ENCODE data around the gene NXN. TPM values are rescaled to one million over a fixed set of nuclear protein-coding genes. Genes with fewer than 3 reads are reported as not detected.

Gene NXN
- total RNA-seq, 1 donor from 2014 or later, result 53.1 TPM

DNA sequence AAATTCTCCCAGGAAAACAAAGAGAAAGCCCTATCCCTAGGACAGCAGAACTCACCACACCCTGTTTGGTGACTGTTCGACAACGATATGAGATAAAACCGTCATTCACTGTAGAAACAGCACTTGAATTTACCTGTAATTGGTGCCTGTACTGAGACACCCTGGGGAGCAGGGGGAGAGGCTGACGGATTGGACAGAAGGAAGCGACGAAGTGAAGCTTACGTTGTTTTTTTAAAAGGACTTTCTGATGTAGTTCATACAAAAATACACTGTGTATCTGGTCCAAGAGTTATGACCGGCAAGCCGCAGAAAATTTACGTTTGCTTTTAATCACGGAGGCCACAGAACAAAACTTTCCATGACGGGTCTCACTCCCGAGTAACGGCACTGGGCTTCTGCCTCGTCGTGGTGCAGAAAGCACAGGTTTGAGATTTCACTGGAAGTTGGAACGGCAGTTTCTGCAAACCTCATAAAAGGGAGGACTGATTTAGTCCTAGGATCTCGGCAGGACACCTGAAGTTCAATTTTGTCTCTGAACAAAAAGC is 9.7 kb downstream of the NXN start:
- Mint-ChIP-seq H3K9me3 (ENCODE audit: low read depth) (no peaks in the 10 kb centered on the region), H3K36me3 (ENCODE audit: insufficient read depth) (peaks cover 2% of the 10 kb centered on the region), H3K4me3 (ENCODE audit: low read depth) (no peak overlapping the region), H3K4me1 (ENCODE audit: low read depth) (peaks cover 38% of the 10 kb centered on the region), H3K27me3 (no peaks in the 10 kb centered on the region), H3K27ac (peak overlapping the region; percentile 86)
- TF ChIP-seq, protein P1, sequence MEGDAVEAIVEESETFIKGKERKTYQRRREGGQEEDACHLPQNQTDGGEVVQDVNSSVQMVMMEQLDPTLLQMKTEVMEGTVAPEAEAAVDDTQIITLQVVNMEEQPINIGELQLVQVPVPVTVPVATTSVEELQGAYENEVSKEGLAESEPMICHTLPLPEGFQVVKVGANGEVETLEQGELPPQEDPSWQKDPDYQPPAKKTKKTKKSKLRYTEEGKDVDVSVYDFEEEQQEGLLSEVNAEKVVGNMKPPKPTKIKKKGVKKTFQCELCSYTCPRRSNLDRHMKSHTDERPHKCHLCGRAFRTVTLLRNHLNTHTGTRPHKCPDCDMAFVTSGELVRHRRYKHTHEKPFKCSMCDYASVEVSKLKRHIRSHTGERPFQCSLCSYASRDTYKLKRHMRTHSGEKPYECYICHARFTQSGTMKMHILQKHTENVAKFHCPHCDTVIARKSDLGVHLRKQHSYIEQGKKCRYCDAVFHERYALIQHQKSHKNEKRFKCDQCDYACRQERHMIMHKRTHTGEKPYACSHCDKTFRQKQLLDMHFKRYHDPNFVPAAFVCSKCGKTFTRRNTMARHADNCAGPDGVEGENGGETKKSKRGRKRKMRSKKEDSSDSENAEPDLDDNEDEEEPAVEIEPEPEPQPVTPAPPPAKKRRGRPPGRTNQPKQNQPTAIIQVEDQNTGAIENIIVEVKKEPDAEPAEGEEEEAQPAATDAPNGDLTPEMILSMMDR (IDR thresholded peaks at IDR 0.05; ENCODE audit: unreplicated experiment), result no peak
- DNase-seq (ENCODE audit: low spot score, unreplicated experiment), result no peak

DNA sequence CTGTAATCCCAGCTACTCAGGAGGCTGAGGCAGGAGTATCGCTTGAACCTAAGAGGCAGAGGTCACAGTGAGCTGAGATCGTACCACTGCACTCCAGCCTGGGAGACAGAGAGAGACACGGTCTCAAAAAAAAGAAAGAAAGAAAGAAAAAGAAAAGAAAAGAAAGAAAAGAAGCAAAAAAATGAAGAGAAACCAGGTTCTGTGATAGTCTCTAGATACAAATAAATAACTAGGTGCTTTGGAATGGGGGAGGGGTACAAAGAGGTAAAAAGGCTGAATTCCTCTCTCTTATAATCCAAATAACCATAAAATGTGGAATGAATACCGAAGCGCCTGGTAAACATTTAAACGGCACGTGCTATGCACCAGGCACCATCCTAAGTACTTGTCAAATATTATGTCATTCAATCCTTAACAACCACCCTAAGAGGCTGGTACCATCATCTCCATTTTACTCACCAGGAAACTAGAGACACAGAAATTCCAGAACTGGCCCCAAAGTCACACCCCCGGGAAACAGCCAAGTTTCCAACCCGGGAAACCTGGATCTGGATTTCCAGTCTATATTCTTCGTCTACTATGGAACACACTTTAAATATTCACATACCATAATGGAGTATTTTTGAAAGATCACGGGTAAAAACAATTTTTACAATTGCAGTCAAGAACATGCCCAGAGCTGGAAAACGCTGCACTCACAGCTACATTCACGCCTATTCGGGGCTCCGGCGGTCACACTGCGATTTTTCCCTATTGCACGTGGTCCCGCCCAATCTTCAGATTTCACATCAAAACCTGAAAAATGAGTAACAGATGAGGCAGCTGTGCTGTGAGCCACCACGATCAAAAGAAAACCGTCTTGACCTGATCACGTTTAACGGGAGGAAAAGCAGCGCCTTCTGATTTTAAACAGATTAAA is 10.5 kb downstream of the NXN start:
- Mint-ChIP-seq H3K4me3 (ENCODE audit: low read depth) (no peak overlapping the region), H3K27ac (peak overlapping the region; percentile 68), H3K4me1 (ENCODE audit: low read depth) (peaks cover 46% of the 10 kb centered on the region), H3K27me3 (no peaks in the 10 kb centered on the region), H3K36me3 (ENCODE audit: insufficient read depth) (peaks cover 2% of the 10 kb centered on the region), H3K9me3 (ENCODE audit: low read depth) (no peaks in the 10 kb centered on the region)
- TF ChIP-seq, protein P1 (IDR thresholded peaks at IDR 0.05; ENCODE audit: unreplicated experiment), result no peak
- no peak for DNase-seq (ENCODE audit: low spot score, unreplicated experiment)

DNA sequence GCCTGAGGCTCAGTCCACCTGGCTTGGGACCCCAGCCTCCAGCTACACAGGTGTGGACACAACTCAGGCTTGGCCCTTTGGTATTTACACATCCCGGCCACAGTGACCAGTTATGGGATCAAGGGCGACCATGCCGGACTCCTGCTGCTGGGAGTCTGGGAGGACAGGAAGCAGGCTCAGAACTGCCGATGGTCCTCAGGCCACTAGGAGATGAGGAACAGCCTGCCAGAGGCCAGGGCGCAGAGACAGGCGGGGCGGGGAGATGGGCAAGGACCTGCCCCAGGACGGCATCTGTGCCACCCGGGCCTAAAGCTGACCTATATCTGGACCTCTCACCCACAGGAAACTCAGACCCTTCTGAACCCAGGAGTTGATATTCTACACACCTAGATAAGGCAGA is 12.5 kb downstream of the NXN start:
- Mint-ChIP-seq H3K4me1 (ENCODE audit: low read depth) (peaks cover 48% of the 10 kb centered on the region), H3K4me3 (ENCODE audit: low read depth) (no peak overlapping the region), H3K9me3 (ENCODE audit: low read depth) (no peaks in the 10 kb centered on the region), H3K27me3 (no peaks in the 10 kb centered on the region), H3K27ac (no peak overlapping the region), H3K36me3 (ENCODE audit: insufficient read depth) (no peaks in the 10 kb centered on the region)
- no peak for DNase-seq (ENCODE audit: low spot score, unreplicated experiment)
- TF ChIP-seq, protein P1 (IDR thresholded peaks at IDR 0.05; ENCODE audit: unreplicated experiment), result no peak

DNA sequence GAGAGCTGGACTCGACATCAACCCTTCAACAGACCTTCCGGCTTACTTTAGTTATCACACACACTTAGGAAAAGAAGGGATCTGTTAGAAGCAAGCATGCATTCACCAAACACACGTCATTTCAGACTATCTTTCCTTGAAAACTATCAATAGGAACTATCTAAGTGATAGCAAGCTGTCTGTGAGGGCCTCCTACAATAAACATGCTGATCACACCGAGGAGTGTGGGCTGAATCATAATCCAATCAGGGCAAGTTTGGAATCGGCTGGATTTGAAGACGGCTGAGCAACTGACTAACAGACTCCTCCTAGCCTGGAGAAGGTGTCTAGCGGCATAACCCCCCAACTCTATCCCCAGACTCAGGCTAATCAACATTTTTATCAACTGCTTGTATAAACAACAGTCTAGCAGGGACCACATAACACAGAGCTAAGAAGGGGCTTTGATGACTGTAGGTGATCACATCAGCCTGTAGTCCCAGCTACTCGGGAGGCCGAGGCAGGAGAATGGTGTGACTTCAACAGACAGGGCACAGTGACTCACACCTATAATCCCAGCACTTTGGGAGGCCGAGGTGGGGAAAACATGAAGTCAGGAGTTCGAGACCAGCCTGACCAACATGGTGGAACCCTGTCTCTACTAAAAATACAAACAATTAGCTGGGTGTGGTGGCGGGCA is 14.1 kb downstream of the NXN start:
- H3K36me3 Mint-ChIP-seq (ENCODE audit: insufficient read depth), result no peaks in the 10 kb centered on the region
- no peak for DNase-seq (ENCODE audit: low spot score, unreplicated experiment)
- TF ChIP-seq, protein P1 (IDR thresholded peaks at IDR 0.05; ENCODE audit: unreplicated experiment), result no peak
- no peak overlapping the region for H3K4me3 Mint-ChIP-seq (ENCODE audit: low read depth)
- H3K9me3 Mint-ChIP-seq (ENCODE audit: low read depth), result no peaks in the 10 kb centered on the region
- H3K4me1 Mint-ChIP-seq (ENCODE audit: low read depth), result peaks cover 47% of the 10 kb centered on the region
- H3K27ac Mint-ChIP-seq, result peak overlapping the region; percentile 60
- H3K27me3 Mint-ChIP-seq, result no peaks in the 10 kb centered on the region

DNA sequence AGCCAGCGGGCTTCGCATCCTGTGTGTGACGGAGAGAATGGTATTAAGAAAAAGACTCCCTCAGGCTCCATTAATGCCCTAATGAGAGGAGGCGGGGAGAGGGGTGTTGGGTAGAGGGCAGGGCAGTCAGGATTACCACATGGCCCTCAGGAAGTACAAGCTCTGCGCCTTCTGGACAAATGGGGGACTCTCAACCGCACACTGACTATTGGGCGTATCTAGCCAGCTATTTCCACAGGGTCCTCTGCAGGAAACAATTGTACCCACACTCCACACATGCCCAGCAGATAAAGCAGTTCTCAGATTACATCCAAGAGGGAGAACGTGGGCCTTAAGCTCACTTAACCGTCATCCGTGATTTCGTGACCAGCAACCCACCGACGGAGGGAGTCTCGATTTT is 14.7 kb downstream of the NXN start:
- peak overlapping the region; percentile 32 for H3K4me3 Mint-ChIP-seq (ENCODE audit: low read depth)
- no peaks in the 10 kb centered on the region for H3K36me3 Mint-ChIP-seq (ENCODE audit: insufficient read depth)
- TF ChIP-seq, protein P1 (IDR thresholded peaks at IDR 0.05; ENCODE audit: unreplicated experiment), result no peak
- H3K27me3 Mint-ChIP-seq, result no peaks in the 10 kb centered on the region
- peaks cover 41% of the 10 kb centered on the region for H3K4me1 Mint-ChIP-seq (ENCODE audit: low read depth)
- no peaks in the 10 kb centered on the region for H3K9me3 Mint-ChIP-seq (ENCODE audit: low read depth)
- no peak for DNase-seq (ENCODE audit: low spot score, unreplicated experiment)
- peak overlapping the region; percentile 46 for H3K27ac Mint-ChIP-seq

Data from progenitor cell of endocrine pancreas (in vitro differentiated cells).